ENCODE measurements around the gene FAM110D.

DNA sequence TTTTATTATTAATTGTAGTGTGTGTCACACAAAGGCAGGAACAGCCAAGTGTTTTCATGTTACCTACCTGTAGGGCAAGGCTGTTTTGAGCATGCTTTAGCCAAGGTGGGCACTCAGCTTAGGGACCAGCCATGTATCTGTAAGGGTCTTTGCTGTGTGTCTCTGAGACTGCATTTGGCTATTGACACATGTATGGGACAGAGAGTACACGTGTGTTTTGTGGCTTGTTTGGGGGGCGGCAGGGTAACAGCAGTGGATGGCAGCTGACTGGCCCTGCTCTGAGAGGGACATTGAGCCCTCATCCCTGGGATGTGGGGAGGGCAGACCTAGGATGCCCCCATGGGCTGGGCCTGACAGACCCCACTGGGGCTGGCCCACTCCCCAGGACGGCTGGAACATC is 38.4 kb downstream of the FAM110D start:
- TF ChIP-seq, protein P1, sequence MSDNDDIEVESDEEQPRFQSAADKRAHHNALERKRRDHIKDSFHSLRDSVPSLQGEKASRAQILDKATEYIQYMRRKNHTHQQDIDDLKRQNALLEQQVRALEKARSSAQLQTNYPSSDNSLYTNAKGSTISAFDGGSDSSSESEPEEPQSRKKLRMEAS (IDR thresholded peaks at IDR 0.05; ENCODE audit: insufficient read depth, insufficient read length) = no peak
- TF ChIP-seq POLR2A (IDR thresholded peaks at IDR 0.05; ENCODE audit: low read depth, low read length) (no peak), EZH2 (IDR thresholded peaks at IDR 0.05; ENCODE audit: borderline replicate concordance, low read depth, low read length, severe bottlenecking) (no peak), MYC (IDR thresholded peaks at IDR 0.05; ENCODE audit: low read depth, low read length) (no peak)
- TF ChIP-seq, protein P2, sequence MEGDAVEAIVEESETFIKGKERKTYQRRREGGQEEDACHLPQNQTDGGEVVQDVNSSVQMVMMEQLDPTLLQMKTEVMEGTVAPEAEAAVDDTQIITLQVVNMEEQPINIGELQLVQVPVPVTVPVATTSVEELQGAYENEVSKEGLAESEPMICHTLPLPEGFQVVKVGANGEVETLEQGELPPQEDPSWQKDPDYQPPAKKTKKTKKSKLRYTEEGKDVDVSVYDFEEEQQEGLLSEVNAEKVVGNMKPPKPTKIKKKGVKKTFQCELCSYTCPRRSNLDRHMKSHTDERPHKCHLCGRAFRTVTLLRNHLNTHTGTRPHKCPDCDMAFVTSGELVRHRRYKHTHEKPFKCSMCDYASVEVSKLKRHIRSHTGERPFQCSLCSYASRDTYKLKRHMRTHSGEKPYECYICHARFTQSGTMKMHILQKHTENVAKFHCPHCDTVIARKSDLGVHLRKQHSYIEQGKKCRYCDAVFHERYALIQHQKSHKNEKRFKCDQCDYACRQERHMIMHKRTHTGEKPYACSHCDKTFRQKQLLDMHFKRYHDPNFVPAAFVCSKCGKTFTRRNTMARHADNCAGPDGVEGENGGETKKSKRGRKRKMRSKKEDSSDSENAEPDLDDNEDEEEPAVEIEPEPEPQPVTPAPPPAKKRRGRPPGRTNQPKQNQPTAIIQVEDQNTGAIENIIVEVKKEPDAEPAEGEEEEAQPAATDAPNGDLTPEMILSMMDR (IDR thresholded peaks at IDR 0.05; ENCODE audit: extremely low read depth in 1 of 2, insufficient read depth in 1 of 2, low read depth in 1 of 2, low read length in 2 of 2) = no peak

All from endothelial cell of umbilical vein (primary cell).